NCI-H1930 (cell line): Measurements from ENCODE around the gene ARIH1.
"Not testable (repeated sequence)": the region's sequence is repeated elsewhere in the genome, so short reads cannot be mapped to it uniquely, and the experiment has no call there.

Experiments
- DNase-seq, 2 experiments: peaks; one replicate each; lab custom pipeline; 2025; lab: John Stamatoyannopoulos, UW

Gene ARIH1

GRCh38 chr15:72608084-72608483, 134.0 kb downstream of the ARIH1 start:
- DNase-seq = not testable (repeated sequence)

- no peak for DNase-seq
These were observed 135.7 kb downstream of the ARIH1 start for GRCh38 chr15:72609862-72610261.

- not testable (repeated sequence) for DNase-seq
These were observed 138.2 kb downstream of the ARIH1 start for GRCh38 chr15:72612324-72612723.

- DNase-seq = no peak
These were observed 140.8 kb downstream of the ARIH1 start for GRCh38 chr15:72614810-72615532.

- DNase-seq = not testable (repeated sequence)
These were observed 141.6 kb downstream of the ARIH1 start for GRCh38 chr15:72615533-72616233.

- no peak for DNase-seq
These were observed 142.5 kb downstream of the ARIH1 start for GRCh38 chr15:72616491-72617210.

GRCh38 chr15:72623854-72624253, 149.7 kb downstream of the ARIH1 start:
- not testable (repeated sequence) for DNase-seq

GRCh38 chr15:72626153-72626552, 152.0 kb downstream of the ARIH1 start:
- not testable (repeated sequence) for DNase-seq

- DNase-seq = not testable (repeated sequence)
These were observed 154.3 kb downstream of the ARIH1 start for GRCh38 chr15:72628249-72629067.

- not testable (repeated sequence) for DNase-seq
These were observed 155.0 kb downstream of the ARIH1 start for GRCh38 chr15:72629068-72629570.

- not testable (repeated sequence) for DNase-seq
These were observed 162.6 kb downstream of the ARIH1 start for GRCh38 chr15:72636519-72637282.

GRCh38 chr15:72639759-72640483, 165.8 kb downstream of the ARIH1 start:
- DNase-seq = not testable (repeated sequence)

GRCh38 chr15:72642271-72642670, 168.1 kb downstream of the ARIH1 start:
- DNase-seq = not testable (repeated sequence)

- not testable (repeated sequence) for DNase-seq
These were observed 174.6 kb downstream of the ARIH1 start for GRCh38 chr15:72648631-72649253.
